GM12874 (cell line): ENCODE results near the gene HOOK2.

Experiments
- TF ChIP-seq, protein P1 (sequence below): IDR thresholded peaks from 2 replicates; pipeline ENCODE4 v1.5.1; 2011; ENCODE audit warnings: low read depth, mild to moderate bottlenecking, control low read depth, low read length, moderate library complexity; ENCODE audit not compliant: insufficient read depth

HOOK2 gene, protein sequence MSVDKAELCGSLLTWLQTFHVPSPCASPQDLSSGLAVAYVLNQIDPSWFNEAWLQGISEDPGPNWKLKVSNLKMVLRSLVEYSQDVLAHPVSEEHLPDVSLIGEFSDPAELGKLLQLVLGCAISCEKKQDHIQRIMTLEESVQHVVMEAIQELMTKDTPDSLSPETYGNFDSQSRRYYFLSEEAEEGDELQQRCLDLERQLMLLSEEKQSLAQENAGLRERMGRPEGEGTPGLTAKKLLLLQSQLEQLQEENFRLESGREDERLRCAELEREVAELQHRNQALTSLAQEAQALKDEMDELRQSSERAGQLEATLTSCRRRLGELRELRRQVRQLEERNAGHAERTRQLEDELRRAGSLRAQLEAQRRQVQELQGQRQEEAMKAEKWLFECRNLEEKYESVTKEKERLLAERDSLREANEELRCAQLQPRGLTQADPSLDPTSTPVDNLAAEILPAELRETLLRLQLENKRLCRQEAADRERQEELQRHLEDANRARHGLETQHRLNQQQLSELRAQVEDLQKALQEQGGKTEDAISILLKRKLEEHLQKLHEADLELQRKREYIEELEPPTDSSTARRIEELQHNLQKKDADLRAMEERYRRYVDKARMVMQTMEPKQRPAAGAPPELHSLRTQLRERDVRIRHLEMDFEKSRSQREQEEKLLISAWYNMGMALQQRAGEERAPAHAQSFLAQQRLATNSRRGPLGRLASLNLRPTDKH

GRCh38 chr19:12774588-12775555 lies at the start of gene HOOK2:
Gene HOOK2 (minus strand): TSS chr19:12775552. CDS start chr19:12775449, 103 bp downstream.
- TF ChIP-seq, protein P1, sequence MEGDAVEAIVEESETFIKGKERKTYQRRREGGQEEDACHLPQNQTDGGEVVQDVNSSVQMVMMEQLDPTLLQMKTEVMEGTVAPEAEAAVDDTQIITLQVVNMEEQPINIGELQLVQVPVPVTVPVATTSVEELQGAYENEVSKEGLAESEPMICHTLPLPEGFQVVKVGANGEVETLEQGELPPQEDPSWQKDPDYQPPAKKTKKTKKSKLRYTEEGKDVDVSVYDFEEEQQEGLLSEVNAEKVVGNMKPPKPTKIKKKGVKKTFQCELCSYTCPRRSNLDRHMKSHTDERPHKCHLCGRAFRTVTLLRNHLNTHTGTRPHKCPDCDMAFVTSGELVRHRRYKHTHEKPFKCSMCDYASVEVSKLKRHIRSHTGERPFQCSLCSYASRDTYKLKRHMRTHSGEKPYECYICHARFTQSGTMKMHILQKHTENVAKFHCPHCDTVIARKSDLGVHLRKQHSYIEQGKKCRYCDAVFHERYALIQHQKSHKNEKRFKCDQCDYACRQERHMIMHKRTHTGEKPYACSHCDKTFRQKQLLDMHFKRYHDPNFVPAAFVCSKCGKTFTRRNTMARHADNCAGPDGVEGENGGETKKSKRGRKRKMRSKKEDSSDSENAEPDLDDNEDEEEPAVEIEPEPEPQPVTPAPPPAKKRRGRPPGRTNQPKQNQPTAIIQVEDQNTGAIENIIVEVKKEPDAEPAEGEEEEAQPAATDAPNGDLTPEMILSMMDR, result no peak

GRCh38 chr19:12821761-12822160 lies 46.4 kb upstream of the HOOK2 start:
- TF ChIP-seq, protein P1, result no peak

GRCh38 chr19:12815088-12815487 lies 39.7 kb upstream of the HOOK2 start:
- TF ChIP-seq, protein P1, result no peak

- TF ChIP-seq, protein P1, result no peak
Observed at GRCh38 chr19:12806242-12807081, 31.1 kb upstream of the HOOK2 start, which contains the start of gene RNASEH2A. Gene RNASEH2A (plus strand): TSS chr19:12806584. CDS start chr19:12806674, 90 bp downstream.

DNA sequence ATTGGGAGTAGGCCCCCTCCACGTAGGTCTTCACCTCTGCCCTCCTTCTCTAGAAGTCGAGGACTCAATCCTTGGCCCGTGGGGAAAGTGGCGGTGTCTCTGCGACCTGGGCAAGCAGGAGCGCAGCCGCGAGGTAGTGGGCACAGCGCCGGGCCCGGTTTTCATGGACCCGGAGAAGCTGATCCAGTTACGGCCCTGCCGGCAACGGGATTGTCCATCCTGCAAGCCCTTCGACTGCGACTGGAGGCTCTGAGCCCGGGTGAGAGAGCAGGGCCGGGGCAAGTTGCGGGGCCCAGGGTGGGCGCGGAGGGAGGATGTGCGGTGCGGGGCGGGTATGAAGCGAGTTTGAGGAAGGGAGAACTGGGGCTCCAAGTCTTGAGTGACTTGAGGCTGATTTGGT lies 28.7 kb upstream of the HOOK2 start:
- TF ChIP-seq, protein P1, result no peak

- TF ChIP-seq, protein P1, result no peak
Observed at GRCh38 chr19:12802267-12803106, 27.1 kb upstream of the HOOK2 start.
